A549 (cell line): Measurements from ENCODE around the gene GNPDA1. TPM values are rescaled to one million over a fixed set of nuclear protein-coding genes. Genes with fewer than 3 reads are reported as not detected.

Experiments
- ATAC-seq, 2 experiments: fragments of 200-7000 bp in 1 of 2; fragments of >200 bp in 1 of 2; cut with Nextera tagmentation in 1 of 2; cut with Tn5 transposase in 1 of 2; 3 replicates each; pipeline versions ENCODE4 v1.8.0 to v1.9.1; 2018 to 2020; ENCODE audit warnings: mild to moderate bottlenecking in 1 of 2, moderate library complexity in 1 of 2
- CTCF ChIA-PET: fragments of 300-600 bp; sonication (Branson Sonifier 250); formaldehyde crosslinking; extraction: SDS; loops from one replicate; lab custom pipeline; 2021; ENCODE audit warnings: antibody characterized with exemption, inconsistent platforms; lab: Yijun Ruan, JAX
- POLR2A ChIA-PET: fragments of 350-600 bp; formaldehyde crosslinking; extraction: SDS; loops from one replicate; lab custom pipeline; 2021; ENCODE audit warnings: antibody characterized with exemption, inconsistent platforms; lab: Yijun Ruan, JAX
- DNase-seq, 2 experiments: peaks; one replicate each; pipeline versions ENCODE4 v3.0.0 to v3.0.0-alpha.2; 2011 to 2016; ENCODE audit warnings: low read depth in 1 of 2, low spot score in 1 of 2
- FAIRE-seq: peaks from 2 replicates; lab custom pipeline; 2011; peaks lifted over from hg19 to GRCh38; lab: Jason Lieb, UNC
- H3K27ac ChIP-seq, 2 experiments: fragments of >200 bp; sonication (Bioruptor Twin); formaldehyde crosslinking; 3 replicates each; pipeline ENCODE4 v1.5.1; 2016 to 2017
- H3K4me1 ChIP-seq: fragments of >200 bp; sonication (Bioruptor Twin); formaldehyde crosslinking; 3 replicates; pipeline ENCODE4 v1.6.1; 2016
- H3K4me2 ChIP-seq: fragments of >200 bp; sonication (Bioruptor Twin); formaldehyde crosslinking; 3 replicates; pipeline ENCODE4 v1.6.1; 2016
- H3K4me3 ChIP-seq: fragments of >200 bp; sonication (Bioruptor Twin); formaldehyde crosslinking; 3 replicates; pipeline ENCODE4 v1.5.1; 2016
- H3K9me3 ChIP-seq: fragments of >200 bp; sonication (Bioruptor Twin); formaldehyde crosslinking; 3 replicates; pipeline ENCODE4 v1.6.1; 2016
- BCL3 ChIP-seq: fragments of >200 bp; sonication (Bioruptor Twin); formaldehyde crosslinking; IDR thresholded peaks from 3 replicates; pipeline ENCODE4 v1.6.1; 2016
- BHLHE40 ChIP-seq: IDR thresholded peaks from 2 replicates; pipeline ENCODE4 v1.6.1; 2012; ENCODE audit warnings: low read depth, low read length, inconsistent platforms
- CBX8 ChIP-seq: fragments of 200-600 bp; sonication (generic); IDR thresholded peaks from 2 replicates; pipeline ENCODE4 v1.6.1; 2016
- CHD4 ChIP-seq: fragments of 200-600 bp; sonication (generic); IDR thresholded peaks from 2 replicates; pipeline ENCODE4 v1.6.1; 2016; ENCODE audit warnings: antibody characterized with exemption, mild to moderate bottlenecking, borderline replicate concordance
- EHF ChIP-seq: fragments of 250-450 bp; sonication (Bioruptor Pico); IDR thresholded peaks from 2 replicates; pipeline ENCODE4 v1.5.0; 2020; ENCODE audit warnings: mild to moderate bottlenecking
- EHMT2 ChIP-seq: fragments of 200-600 bp; sonication (generic); IDR thresholded peaks from 2 replicates; pipeline ENCODE4 v1.6.1; 2016; ENCODE audit warnings: antibody characterized with exemption, low read depth, mild to moderate bottlenecking, moderate library complexity
- ELK1 ChIP-seq: fragments of 150-350 bp; IDR thresholded peaks from 2 replicates; pipeline ENCODE4 v1.6.1; 2014; ENCODE audit warnings: low read depth, mild to moderate bottlenecking, low read length
- FOXS1 ChIP-seq: fragments of 250-450 bp; sonication (Bioruptor Pico); IDR thresholded peaks from 2 replicates; pipeline ENCODE4 v1.5.0; 2020; ENCODE audit warnings: mild to moderate bottlenecking, moderate library complexity
- HES2 ChIP-seq: fragments of >200 bp; sonication (Bioruptor Twin); formaldehyde crosslinking; IDR thresholded peaks from 2 replicates; pipeline ENCODE4 v1.6.1; 2016
- MAX ChIP-seq: IDR thresholded peaks from 2 replicates; pipeline ENCODE4 v1.6.1; 2012
- MYC ChIP-seq: IDR thresholded peaks from 2 replicates; pipeline ENCODE4 v1.6.1; 2012; ENCODE audit warnings: mild to moderate bottlenecking, inconsistent platforms, low read length, improper control_type of control experiment, borderline replicate concordance
- NFE2L2 ChIP-seq: fragments of 150-350 bp; conservative IDR thresholded peaks from 2 replicates; pipeline ENCODE4 v1.6.1; 2014; ENCODE audit warnings: low read length
- PBX3 ChIP-seq: IDR thresholded peaks from 2 replicates; pipeline ENCODE4 v1.6.1; 2012
- RARB ChIP-seq: fragments of 250-450 bp; sonication (Bioruptor Pico); IDR thresholded peaks from 2 replicates; pipeline ENCODE4 v1.8.0; 2021; ENCODE audit warnings: mild to moderate bottlenecking, moderate library complexity
- RCOR1 ChIP-seq: fragments of 150-350 bp; IDR thresholded peaks from 2 replicates; pipeline ENCODE4 v1.6.1; 2014; ENCODE audit warnings: antibody characterized with exemption, low read length, low read depth
- RFX5 ChIP-seq: fragments of 450-650 bp; IDR thresholded peaks from 2 replicates; pipeline ENCODE4 v1.7.1; 2014; ENCODE audit warnings: antibody characterized with exemption, mild to moderate bottlenecking, moderate library complexity
- SMC3 ChIP-seq: fragments of >200 bp; sonication (Bioruptor Twin); formaldehyde crosslinking; IDR thresholded peaks from 3 replicates; pipeline ENCODE4 v1.6.1; 2018; ENCODE audit warnings: inconsistent platforms
- SREBF2 ChIP-seq: fragments of 450-650 bp; IDR thresholded peaks from 2 replicates; pipeline ENCODE4 v1.6.1; 2014; ENCODE audit warnings: mild to moderate bottlenecking, moderate library complexity
- TFCP2L1 ChIP-seq: fragments of 250-450 bp; sonication (Bioruptor Pico); IDR thresholded peaks from 2 replicates; pipeline ENCODE4 v1.5.0; 2021; ENCODE audit warnings: mild to moderate bottlenecking
- TP53 ChIP-seq: fragments of 250-450 bp; sonication (Bioruptor Pico); IDR thresholded peaks from 2 replicates; pipeline ENCODE4 v1.5.0; 2021; ENCODE audit warnings: mild to moderate bottlenecking, moderate library complexity
- ZNF302 ChIP-seq: fragments of 250-450 bp; sonication (Bioruptor Pico); IDR thresholded peaks from 2 replicates; pipeline ENCODE4 v1.9.0; 2021; ENCODE audit warnings: inconsistent platforms, mild to moderate bottlenecking, moderate library complexity
- WGBS: methylation state at CpG from one replicate; pipeline ENCODE4 v1.1.6; 2017; ENCODE audit errors: missing lambda C conversion rate; 5-methylcytosine and 5-hydroxymethylcytosine counted together
- polyA plus RNA-seq, 4 experiments: library from polyadenylated mRNA; depleted of rRNA in 3 of 4; stranded (reverse); fragments of >200 nt; fragmentation: RNase III in 1 of 4; extraction: RNeasy Plus Mini Kit Qiagen cat#74134 plus additional on column Dnase treatment in 1 of 4; gene quantifications; 2 replicates in 3 of 4; 3 replicates in 1 of 4; pipeline ENCODE4 v1.2.3, GENCODE V29; 2011 to 2017

GNPDA1 gene
- polyA plus RNA-seq, 2 of the 4 experiments (the other 2 are of a cell fraction) = 17.1 to 53.2 TPM

GRCh38 chr5:141966275-141966962 is 46.4 kb downstream of the GNPDA1 start:
- no peak for ATAC-seq
- Histone ChIP-seq H3K4me3 (no peak overlapping the region), H3K4me2 (no peak overlapping the region), H3K4me1 (peaks cover 14% of the 10 kb centered on the region), H3K9me3 (no peaks in the 10 kb centered on the region), H3K27ac (no peak overlapping the region)
- ChIA-PET POLR2A (no interaction called here), CTCF (interaction anchor here (1.0 to 17.2 kb wide), 2 partner anchors 273 to 302 kb away, joined by 3 to 325 read pairs; no protein-coding TSS in a partner anchor)
- no peak for FAIRE-seq
- WGBS = 61% methylated on average over 4 of the region's 4 CpGs
- no peak for DNase-seq
- TF ChIP-seq RARB (CRISPR knock-in tag) (no peak), MYC (no peak), FOXS1 (no peak), CHD4 (no peak), TP53 (CRISPR knock-in tag) (no peak), BHLHE40 (no peak), HES2 (no peak), BCL3 (no peak), PBX3 (no peak), MAX (no peak), CBX8 (no peak), ZNF302 (no peak), SMC3 (no peak)

GRCh38 chr5:141965071-141965470 is 47.8 kb downstream of the GNPDA1 start:
- Histone ChIP-seq H3K4me3 (no peak overlapping the region), H3K4me1 (peaks cover 11% of the 10 kb centered on the region), H3K9me3 (no peaks in the 10 kb centered on the region), H3K4me2 (no peak overlapping the region), H3K27ac (no peak overlapping the region)
- WGBS = 93% methylated on average over 7 of the region's 7 CpGs
- ATAC-seq = no peak
- no peak for FAIRE-seq
- no peak for TF ChIP-seq BCL3
- no peak for TF ChIP-seq MYC
- no peak for TF ChIP-seq EHMT2
- no peak for TF ChIP-seq RFX5
- TF ChIP-seq EHF (CRISPR knock-in tag) = no peak
- TF ChIP-seq NFE2L2 = no peak
- no peak for TF ChIP-seq RCOR1
- TF ChIP-seq TFCP2L1 = no peak
- TF ChIP-seq SREBF2 = no peak
- no peak for TF ChIP-seq RARB (CRISPR knock-in tag)
- TF ChIP-seq CHD4 = no peak
- no peak for TF ChIP-seq ELK1
- CTCF ChIA-PET = interaction anchor here (0.9 to 17.2 kb wide), 5 partner anchors 85 to 300 kb away, joined by 3 to 325 read pairs (median 8); no protein-coding TSS in a partner anchor
- DNase-seq = no peak
- POLR2A ChIA-PET = no interaction called here
